Cerebellar nuclear complex (tissue), 1 donor: ENCODE data around the gene CSRP1.
"Not testable (repeated sequence)": the region's sequence is repeated elsewhere in the genome, so short reads cannot be mapped to it uniquely, and the experiment has no call there.

Experiments used
- DNase-seq, 2 experiments: peaks; one replicate each; lab custom pipeline; 2025; lab: John Stamatoyannopoulos, UW

The CSRP1 gene

DNA sequence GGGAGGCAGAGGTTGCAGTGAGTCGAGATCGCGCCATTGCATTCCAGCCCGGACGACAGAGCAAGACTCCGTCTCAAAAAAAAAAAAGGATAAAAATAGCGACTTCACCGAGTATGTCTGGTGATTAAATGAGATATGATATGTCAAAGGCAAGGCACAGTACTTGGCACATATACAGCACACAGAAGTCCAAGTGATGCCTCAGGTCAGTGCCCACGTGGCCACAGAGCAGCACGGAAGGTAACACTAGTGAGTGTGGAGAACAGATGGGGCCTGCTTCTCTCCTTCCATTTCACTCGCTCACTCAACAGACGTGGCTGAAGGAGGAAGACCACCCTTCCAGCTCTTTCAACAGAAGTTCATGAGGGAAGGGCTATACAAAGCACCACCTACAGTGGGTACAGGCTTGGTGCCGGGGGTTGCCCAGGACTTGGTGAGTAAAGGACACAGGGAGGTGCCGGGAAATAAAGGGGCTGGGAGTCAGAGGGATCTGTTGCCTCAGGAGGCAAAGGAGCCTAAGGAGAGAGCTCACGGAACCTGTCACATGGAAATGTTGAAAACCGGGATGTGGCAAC, 8.9 kb downstream of the CSRP1 start:
- DNase-seq: no peak

DNA sequence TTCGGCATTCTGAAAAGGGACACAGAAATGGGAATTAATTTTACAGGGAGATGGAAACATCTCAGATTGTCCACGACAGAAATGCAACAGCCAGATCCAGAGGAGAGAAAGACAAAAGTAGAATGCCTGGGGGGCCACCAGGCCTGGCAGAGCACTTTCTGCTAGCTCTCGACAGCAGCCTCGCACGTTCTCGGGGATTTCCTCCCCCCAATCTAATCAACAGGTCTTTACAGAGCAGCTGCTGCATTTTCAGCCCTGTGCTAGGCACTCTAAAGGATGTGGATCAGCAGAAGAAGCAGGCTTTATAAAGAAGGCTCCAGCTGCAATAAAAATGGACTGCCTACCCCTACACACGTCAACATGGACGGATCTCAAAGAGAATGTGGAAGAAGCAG, 10.6 kb downstream of the CSRP1 start:
- no peak for DNase-seq

DNA sequence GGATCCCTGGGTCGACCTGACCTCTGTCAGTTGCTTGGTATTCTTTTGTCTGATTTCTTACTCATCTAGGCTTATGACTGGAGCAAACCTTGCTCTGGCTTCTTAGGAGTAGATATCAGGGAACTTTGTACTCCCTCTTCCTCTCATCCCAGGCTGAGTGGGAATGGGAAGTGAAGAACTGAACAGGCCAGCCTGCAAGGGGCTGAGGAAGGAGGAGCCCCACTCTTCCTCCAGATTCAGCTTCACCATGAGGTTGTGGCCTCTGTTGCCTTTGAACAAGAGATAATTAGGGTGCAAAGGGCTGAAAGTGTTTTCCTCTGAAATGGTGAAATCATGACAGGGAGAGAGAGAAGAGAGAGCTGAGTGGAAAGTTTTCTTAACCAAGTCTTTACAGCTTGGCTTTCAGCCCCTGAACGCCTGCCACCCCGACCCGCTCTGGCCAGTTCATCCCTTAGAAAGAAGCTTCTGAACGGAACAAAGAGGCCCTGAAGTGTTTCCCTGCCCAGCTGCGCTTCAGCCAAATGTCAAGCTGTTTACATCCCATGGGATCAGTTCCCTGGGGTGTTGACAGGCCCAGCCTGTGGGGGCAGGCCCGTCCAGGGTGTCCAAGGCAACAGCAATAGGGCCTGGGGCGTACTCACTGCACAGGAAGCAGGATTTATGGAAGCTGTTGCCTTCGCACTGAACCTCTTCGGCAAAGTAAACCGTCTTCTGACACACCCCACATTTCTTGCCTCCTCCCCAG, 11.2 kb downstream of the CSRP1 start:
- DNase-seq: no peak

DNA sequence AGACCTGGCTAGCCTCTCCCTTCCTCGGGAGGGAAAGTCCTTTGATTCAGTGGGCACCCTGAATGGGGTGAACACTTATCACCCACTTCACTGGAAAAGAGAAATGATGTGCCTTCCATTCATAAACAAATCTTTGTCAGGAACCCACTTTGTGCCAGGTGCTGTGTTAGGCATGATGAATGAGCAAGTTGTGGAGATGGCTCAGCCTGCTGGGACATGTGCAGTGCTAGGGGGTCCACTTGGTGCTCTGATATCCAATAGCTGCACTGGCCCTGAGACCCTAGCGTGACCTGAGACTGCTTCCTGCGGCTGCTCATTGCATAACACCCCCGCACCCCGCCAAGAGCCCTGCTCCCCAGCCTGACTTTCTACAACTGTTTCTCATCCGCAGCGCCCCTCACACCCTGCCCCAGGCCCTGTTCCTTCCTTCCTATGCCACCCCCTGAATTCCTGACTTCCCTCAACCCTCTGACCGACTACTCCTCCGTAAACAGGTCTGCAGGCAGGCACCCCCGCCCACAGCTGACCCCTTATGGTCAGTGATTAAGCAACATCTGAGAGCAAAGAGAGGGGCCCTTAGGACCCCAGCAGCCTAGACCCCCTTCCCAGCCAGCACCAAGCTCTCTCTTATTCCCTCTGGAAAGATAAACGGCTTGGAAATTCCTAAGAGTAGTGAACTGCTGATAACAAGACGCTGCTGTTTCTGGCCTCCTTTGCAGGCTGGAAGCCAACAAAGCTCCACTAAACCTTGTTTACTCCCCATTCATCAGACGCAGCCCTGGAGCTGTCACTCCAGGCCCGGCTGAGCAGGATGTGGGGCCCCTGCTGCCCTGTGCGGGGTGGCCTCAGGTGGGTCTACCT, 12.9 kb downstream of the CSRP1 start:
- no peak for DNase-seq

DNA sequence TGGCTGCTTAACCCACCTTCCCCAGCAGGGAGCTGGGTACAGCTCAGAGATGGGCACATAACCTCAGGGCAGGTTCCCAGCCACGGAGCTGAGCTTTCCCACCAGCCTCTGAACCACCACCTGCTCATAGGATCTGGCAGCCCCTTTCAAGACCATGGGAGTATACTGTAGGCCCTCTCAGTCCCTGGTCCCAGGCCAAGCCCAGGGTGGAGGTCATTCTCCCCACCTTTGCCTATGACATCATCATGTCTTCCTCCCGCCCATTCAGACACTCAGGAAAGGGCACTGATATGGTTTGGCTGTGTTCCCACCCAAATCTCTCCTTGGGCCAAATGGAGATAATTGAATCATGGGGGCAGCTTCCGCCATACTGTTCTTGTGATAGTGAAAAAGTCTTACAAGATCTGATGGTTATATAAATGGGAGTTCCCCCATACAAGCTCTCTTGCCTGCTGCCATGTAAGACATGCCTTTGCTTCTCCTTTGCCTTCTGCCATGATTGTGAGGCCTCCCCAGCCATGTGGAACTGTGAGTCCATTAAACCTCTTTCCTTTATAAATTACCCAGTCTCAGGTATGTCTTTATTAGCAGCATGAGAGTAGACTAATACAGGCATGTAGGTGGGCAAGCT, 13.8 kb downstream of the CSRP1 start:
- not testable (repeated sequence) for DNase-seq

- no peak for DNase-seq
Measured at GRCh38 chr1:201491896-201492511, 14.9 kb downstream of the CSRP1 start.

DNA sequence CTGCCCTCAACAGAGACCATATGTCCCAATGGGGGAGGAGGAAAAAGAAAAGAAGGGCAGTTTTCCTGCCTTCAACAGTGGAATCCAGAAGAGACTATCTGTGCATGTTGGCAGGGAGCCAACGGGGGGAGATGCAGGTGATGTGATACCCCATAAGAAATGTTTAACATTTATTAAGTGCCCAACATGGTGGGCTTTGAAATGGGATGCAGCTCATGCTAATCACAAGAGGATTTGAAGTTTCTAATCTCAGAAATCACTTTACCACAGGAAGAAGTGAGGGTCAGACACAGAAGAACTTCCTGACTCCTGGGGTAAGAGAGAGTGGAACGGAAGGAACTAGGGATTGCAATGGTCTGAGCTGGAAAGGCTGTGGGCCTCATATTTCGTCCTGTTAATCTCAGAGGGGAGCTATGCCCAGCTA, 16.2 kb downstream of the CSRP1 start:
- DNase-seq: no peak

GRCh38 chr1:201489643-201490261, 17.2 kb downstream of the CSRP1 start:
- DNase-seq: no peak

DNA sequence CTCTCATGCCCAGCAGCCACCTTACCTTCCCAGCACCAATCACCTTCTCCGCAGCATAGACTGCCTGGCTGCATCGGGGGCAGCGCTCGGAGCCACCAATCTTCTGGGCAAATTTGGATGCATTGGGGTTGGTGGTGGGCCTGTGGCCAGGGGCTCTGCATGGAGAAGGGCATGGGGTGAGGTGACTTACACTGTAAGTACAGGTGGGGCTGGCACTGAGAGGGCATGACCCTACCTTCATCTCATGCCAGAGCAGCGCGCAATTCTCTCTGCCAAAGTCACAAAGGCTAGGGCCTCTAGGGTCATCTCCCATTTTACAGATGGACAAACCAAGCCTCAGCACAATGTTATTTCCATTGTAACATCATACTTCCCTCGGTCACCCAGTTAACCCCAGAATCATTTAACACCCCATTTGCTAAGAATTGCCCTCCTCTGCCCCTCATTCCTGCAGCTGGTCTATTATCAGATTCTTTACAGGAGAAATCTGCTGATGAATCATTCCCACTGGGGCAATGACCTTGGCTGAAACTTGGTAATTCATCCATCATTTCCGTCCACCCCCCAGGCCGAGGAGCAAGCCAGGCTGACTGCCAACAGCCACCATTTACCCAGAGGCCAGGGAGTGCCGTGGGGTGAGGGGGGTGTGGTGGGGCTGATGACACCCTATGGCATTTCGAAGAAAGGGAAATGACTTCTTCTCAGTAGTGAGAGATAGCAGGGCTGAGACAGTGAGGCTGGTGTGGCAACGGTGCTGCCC, 17.9 kb downstream of the CSRP1 start:
- DNase-seq: no peak

- DNase-seq: no peak
Measured at GRCh38 chr1:201487742-201488141, 19.2 kb downstream of the CSRP1 start.

DNA sequence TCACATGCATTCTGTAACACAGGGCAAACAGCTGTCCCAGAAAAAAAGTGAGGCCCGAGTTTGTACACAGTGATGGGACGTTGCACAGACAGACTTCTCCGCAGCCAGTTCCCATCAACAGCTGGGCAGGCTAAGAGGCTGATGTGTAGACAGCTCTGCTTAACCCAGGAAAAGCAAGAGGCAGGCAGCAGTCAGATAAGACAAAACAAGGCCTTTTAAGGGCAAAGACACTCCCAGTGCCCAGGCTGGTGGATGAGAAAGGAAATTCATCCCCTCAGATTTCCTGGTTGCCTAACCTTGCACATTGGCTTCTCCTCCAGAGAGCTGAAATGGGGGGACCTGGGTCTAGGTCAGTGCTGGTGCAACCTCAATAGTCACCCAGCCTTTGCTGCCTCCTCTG, 20.7 kb downstream of the CSRP1 start:
- no peak for DNase-seq

GRCh38 chr1:201485184-201485774, 21.6 kb downstream of the CSRP1 start:
- no peak for DNase-seq

DNA sequence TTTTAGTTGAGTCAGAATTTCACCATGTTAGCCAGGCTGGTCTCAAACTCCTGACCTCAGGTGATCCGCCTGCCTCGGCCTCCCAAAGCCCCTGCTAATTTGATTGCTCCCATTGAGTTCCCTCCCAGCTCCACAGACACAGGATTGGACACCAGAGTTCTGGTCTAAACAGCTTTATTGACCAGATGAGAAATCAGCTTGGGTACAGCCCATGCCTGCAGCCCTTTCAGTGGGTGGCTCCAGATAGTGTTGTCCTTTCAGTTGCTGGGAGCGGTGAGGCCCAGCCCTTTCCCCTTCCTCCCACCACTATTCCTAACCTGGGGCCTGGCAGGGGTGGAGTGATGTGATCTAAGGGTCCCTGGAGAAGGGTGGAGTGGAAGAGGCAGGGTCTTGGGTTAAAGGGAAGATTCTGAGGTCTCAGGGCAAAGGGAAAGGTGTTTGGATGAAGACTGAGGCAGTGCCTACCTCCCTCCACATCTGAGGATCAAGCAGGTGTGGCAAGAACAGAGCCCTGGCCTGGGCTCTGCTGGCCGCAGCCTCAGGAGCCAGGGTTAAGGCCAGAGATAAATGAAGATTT, 23.5 kb downstream of the CSRP1 start:
- DNase-seq: no peak

GRCh38 chr1:201482755-201483154, 24.2 kb downstream of the CSRP1 start:
- DNase-seq: no peak

GRCh38 chr1:201481761-201482493, 25.0 kb downstream of the CSRP1 start:
- no peak for DNase-seq

GRCh38 chr1:201481004-201481380, 25.9 kb downstream of the CSRP1 start:
- no peak for DNase-seq

GRCh38 chr1:201480231-201481003, 26.5 kb downstream of the CSRP1 start:
- no peak for DNase-seq

DNA sequence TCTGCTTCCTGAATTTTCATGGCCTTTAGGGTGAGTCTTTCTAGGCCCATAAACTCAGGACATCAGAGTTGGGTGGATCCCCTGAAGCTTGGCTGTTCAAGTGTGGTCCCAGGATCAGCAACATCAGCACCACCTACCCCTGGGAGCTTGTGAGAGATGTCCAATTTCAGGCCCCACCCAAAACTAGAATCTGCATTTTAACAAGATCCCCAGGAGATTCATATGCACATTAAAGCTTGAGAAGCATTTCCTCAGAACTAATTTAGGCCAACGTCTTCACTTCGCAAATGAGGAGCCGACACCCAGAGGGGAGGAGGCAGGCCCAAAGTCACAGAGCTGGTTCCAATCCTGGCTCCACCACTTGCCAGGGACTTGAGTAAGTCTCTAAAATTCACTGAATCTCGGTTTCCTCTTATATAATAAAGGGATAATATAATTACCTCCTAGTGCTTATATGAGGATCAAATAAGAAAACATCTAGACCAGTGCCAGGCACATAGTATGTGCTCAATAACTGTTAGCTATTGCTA, 27.7 kb downstream of the CSRP1 start:
- no peak for DNase-seq
